Fibroblast of skin of left biceps (primary cell): ENCODE measurements around the gene GARIN5A.

ENCODE experiments used
- DNase-seq, 2 experiments: peaks; one replicate each; pipeline ENCODE4 v3.0.0-alpha.2; 2013; ENCODE audit warnings: low read depth in 2 of 2

GARIN5A gene

GRCh38 chr19:50434525-50434924 lies 42.1 kb downstream of the GARIN5A start:
- DNase-seq, result no peak

- no peak for DNase-seq
Measured at GRCh38 chr19:50433201-50434180, 43.2 kb downstream of the GARIN5A start.

- DNase-seq, result no peak
Measured at GRCh38 chr19:50432221-50433028, 44.2 kb downstream of the GARIN5A start, which contains the start of gene MYBPC2. MYBPC2 (plus strand) TSS chr19:50432892; CDS start chr19:50432954, 62 bp downstream.

- DNase-seq, result peak; percentile 23 to 27
Measured at GRCh38 chr19:50431343-50432220, 45.1 kb downstream of the GARIN5A start.

GRCh38 chr19:50430888-50431342 lies 45.7 kb downstream of the GARIN5A start:
- DNase-seq, result no peak

GRCh38 chr19:50428772-50429463 lies 47.7 kb downstream of the GARIN5A start:
- no peak for DNase-seq

GRCh38 chr19:50427997-50428425 lies 48.6 kb downstream of the GARIN5A start:
- DNase-seq, result peak in 1 of 2 experiments; percentile 14

GRCh38 chr19:50427318-50427925 lies 49.2 kb downstream of the GARIN5A start:
- DNase-seq, result no peak

- DNase-seq, result no peak
Measured at GRCh38 chr19:50425581-50425980, 51.1 kb downstream of the GARIN5A start.

GRCh38 chr19:50423279-50424113 lies 53.2 kb downstream of the GARIN5A start:
- no peak for DNase-seq

- DNase-seq, result no peak
Measured at GRCh38 chr19:50422397-50423278, 54.0 kb downstream of the GARIN5A start.

GRCh38 chr19:50420808-50421207 lies 55.8 kb downstream of the GARIN5A start:
- DNase-seq, result no peak

- DNase-seq, result no peak
Measured at GRCh38 chr19:50420127-50420526, 56.5 kb downstream of the GARIN5A start.

- DNase-seq, result no peak
Measured at GRCh38 chr19:50419580-50420035, 57.0 kb downstream of the GARIN5A start.

GRCh38 chr19:50419022-50419579 lies 57.5 kb downstream of the GARIN5A start:
- no peak for DNase-seq

- DNase-seq, result no peak
Measured at GRCh38 chr19:50418176-50419021, 58.2 kb downstream of the GARIN5A start, which contains the start of gene SPIB. SPIB (plus strand) TSS chr19:50418938; CDS start chr19:50418963, 25 bp downstream.
